ENCODE results near the gene SPATA19.

SPATA19 gene

GRCh38 chr11:133832096-133832990 lies 13.0 kb downstream of the SPATA19 start:
- Histone ChIP-seq H3K4me3 (ENCODE audit: low read length, poor library complexity, severe bottlenecking) (no peak overlapping the region), H3K9ac (ENCODE audit: low read depth, low read length, poor library complexity, severe bottlenecking) (no peak overlapping the region), H3F3A (ENCODE audit: low read depth) (no peaks in the 10 kb centered on the region), H3K9me3 (ENCODE audit: insufficient read depth, low read depth, low read length) (peaks cover 6% of the 10 kb centered on the region; the same call in 1 of the 2 replicates), H3K27me3 (ENCODE audit: insufficient read depth, low read length, poor library complexity, severe bottlenecking) (no peaks in the 10 kb centered on the region), H3K9me2 (replicated peaks; ENCODE audit: low read depth, low read length) (no peaks in the 10 kb centered on the region), H3K4me1 (ENCODE audit: insufficient read depth, low read length, poor library complexity, severe bottlenecking) (no peaks in the 10 kb centered on the region), H4K20me1 (ENCODE audit: insufficient read depth, low read length, poor library complexity, severe bottlenecking) (no peaks in the 10 kb centered on the region), H3K36me3 (ENCODE audit: insufficient read depth, low read length) (no peaks in the 10 kb centered on the region), H2AFZ (ENCODE audit: low read length) (no peak overlapping the region), H3K79me2 (ENCODE audit: insufficient read depth, low read length) (no peaks in the 10 kb centered on the region), H3K4me2 (ENCODE audit: low read depth, low read length, poor library complexity, severe bottlenecking) (no peak overlapping the region)
- TF ChIP-seq CTCF (conservative IDR thresholded peaks at IDR 0.05; ENCODE audit: low read length) (no peak), EZH2phosphoT487 (IDR thresholded peaks at IDR 0.05; ENCODE audit: borderline replicate concordance) (no peak)

DNA sequence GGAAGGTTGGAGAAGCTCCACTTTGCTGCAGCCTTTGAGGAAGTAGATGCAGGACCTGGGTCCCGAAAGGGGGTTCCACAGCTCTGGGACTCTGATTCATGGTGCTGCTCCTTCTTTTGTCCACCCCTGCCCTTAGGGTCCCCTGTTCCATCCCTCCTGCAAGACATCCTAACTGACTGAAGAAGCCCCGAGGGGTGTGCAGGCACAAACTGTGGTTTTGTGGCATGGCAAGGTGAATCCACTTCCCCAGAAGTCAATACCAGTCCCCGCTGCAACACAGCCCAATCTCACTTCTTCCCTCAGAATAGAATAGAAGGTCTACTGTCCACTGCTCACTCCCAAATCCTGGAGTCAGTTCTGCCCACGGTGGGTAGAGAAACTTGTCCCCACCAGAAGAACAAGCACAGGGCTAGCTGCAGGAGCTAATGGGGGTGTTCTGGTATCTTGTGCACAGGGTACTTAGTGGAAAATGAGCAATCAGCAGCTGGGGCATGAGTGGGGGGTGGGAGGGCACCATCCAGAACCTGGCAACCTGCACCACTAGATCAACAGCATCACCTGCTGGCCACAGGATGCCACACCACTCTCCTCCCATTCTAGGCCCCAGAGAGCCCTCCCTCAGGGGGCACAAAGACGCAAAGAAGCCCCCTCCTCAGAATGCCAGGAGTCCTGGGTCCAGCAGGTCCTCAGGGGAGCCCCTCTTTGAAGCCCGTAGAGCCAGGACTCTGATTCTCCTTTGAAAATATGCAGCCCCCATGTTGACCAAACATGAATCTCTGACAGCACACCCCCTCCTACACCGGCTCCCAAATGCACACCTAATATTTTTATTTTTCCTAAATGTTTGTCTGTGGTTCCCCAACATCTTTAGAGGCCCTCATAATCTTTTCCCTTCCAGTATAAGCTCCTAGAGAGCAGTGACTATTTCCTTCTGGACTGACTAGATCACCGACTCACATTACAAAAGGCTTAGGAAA lies 14.1 kb downstream of the SPATA19 start:
- no peak overlapping the region for H3K4me3 ChIP-seq (ENCODE audit: low read length, poor library complexity, severe bottlenecking)
- H3K4me1 ChIP-seq (ENCODE audit: insufficient read depth, low read length, poor library complexity, severe bottlenecking) = no peaks in the 10 kb centered on the region
- H3K4me2 ChIP-seq (ENCODE audit: low read depth, low read length, poor library complexity, severe bottlenecking) = no peak overlapping the region
- TF ChIP-seq CTCF (conservative IDR thresholded peaks at IDR 0.05; ENCODE audit: low read length) (peak; percentile 46; the same call in 1 of the 2 replicates), EZH2phosphoT487 (IDR thresholded peaks at IDR 0.05; ENCODE audit: borderline replicate concordance) (no peak)
- H3K27me3 ChIP-seq (ENCODE audit: insufficient read depth, low read length, poor library complexity, severe bottlenecking) = no peaks in the 10 kb centered on the region
- H3F3A ChIP-seq (ENCODE audit: low read depth) = no peaks in the 10 kb centered on the region
- H3K9me2 ChIP-seq (replicated peaks; ENCODE audit: low read depth, low read length) = no peaks in the 10 kb centered on the region
- no peaks in the 10 kb centered on the region for H4K20me1 ChIP-seq (ENCODE audit: insufficient read depth, low read length, poor library complexity, severe bottlenecking)
- no peak overlapping the region for H3K9ac ChIP-seq (ENCODE audit: low read depth, low read length, poor library complexity, severe bottlenecking)
- H3K9me3 ChIP-seq (ENCODE audit: insufficient read depth, low read depth, low read length) = peaks cover 6% of the 10 kb centered on the region; the same call in 1 of the 2 replicates
- H3K36me3 ChIP-seq (ENCODE audit: insufficient read depth, low read length) = no peaks in the 10 kb centered on the region
- no peak overlapping the region for H2AFZ ChIP-seq (ENCODE audit: low read length)
- H3K79me2 ChIP-seq (ENCODE audit: insufficient read depth, low read length) = no peaks in the 10 kb centered on the region

- H3K4me1 ChIP-seq (ENCODE audit: insufficient read depth, low read length, poor library complexity, severe bottlenecking) = no peaks in the 10 kb centered on the region
- H3K36me3 ChIP-seq (ENCODE audit: insufficient read depth, low read length) = no peaks in the 10 kb centered on the region
- H3K27me3 ChIP-seq (ENCODE audit: insufficient read depth, low read length, poor library complexity, severe bottlenecking) = no peaks in the 10 kb centered on the region
- H2AFZ ChIP-seq (ENCODE audit: low read length) = no peak overlapping the region
- H3K79me2 ChIP-seq (ENCODE audit: insufficient read depth, low read length) = no peaks in the 10 kb centered on the region
- H3K9ac ChIP-seq (ENCODE audit: low read depth, low read length, poor library complexity, severe bottlenecking) = no peak overlapping the region
- TF ChIP-seq EZH2phosphoT487 (IDR thresholded peaks at IDR 0.05; ENCODE audit: borderline replicate concordance) (no peak), CTCF (conservative IDR thresholded peaks at IDR 0.05; ENCODE audit: low read length) (no peak)
- H3K9me2 ChIP-seq (replicated peaks; ENCODE audit: low read depth, low read length) = no peaks in the 10 kb centered on the region
- no peak overlapping the region for H3K4me3 ChIP-seq (ENCODE audit: low read length, poor library complexity, severe bottlenecking)
- no peaks in the 10 kb centered on the region for H4K20me1 ChIP-seq (ENCODE audit: insufficient read depth, low read length, poor library complexity, severe bottlenecking)
- no peaks in the 10 kb centered on the region for H3F3A ChIP-seq (ENCODE audit: low read depth)
- no peak overlapping the region for H3K4me2 ChIP-seq (ENCODE audit: low read depth, low read length, poor library complexity, severe bottlenecking)
- peaks cover 6% of the 10 kb centered on the region; the same call in 1 of the 2 replicates for H3K9me3 ChIP-seq (ENCODE audit: insufficient read depth, low read depth, low read length)
Observed at GRCh38 chr11:133829566-133829965, 15.7 kb downstream of the SPATA19 start.
